ENCODE data around the gene MACIR. TPM values are rescaled to one million over a fixed set of nuclear protein-coding genes. Genes with fewer than 3 reads are reported as not detected.
A peak's percentile ranks its signal among the peaks of the same experiment; 100 is the strongest.

The MACIR gene, protein sequence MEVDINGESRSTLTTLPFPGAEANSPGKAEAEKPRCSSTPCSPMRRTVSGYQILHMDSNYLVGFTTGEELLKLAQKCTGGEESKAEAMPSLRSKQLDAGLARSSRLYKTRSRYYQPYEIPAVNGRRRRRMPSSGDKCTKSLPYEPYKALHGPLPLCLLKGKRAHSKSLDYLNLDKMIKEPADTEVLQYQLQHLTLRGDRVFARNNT
- total RNA-seq (10 to 100 TPM in 1 of 2 donors, under 1 TPM in 1; 0.84 to 18.6 TPM), polyA plus RNA-seq (under 1 TPM; 0.69 to 0.83 TPM)

DNA sequence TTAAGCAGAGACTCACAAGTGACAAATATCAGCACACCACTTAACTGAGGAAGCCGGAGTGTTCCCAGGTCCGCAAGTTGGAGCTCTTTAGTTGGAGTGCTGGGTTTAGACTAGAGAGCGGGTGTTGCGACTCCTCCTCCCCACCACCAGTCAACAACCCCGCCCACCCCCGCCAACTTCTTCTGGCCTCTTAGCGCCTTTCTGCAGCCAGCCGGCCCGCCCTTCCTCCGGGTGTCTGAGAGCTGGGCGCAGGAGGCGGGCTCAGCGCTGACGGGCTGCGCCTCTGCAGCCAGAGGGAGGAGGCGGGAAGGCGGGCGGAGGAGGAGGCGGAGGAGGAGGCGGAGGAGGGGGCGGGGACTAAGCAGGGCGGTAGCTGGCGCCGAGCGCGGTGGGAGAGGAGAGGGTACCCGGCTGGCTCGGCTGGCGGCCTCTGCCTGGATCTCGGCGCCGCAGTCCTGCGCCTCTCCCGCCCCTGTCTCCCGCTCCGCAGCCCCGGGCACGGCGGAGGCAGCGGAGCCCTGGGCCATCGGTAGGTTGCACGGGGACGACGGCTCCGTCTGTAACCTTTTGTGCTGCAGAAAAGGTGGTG lies at the start of gene MACIR:
MACIR (plus strand) TSS at position 396 of the 589 bp plus-strand sequence. CDS start 17,157 bp downstream, outside the sequence.
- no peaks in the 10 kb centered on the region for H3K9me3 ChIP-seq (ENCODE audit: control insufficient read depth in 4 of 4, low read length in 3 of 4)
- H3K27ac ChIP-seq (ENCODE audit: low read depth in 1 of 2, low read length in 2 of 2) = peak within 1 kb of the TSS; percentile 75 to 84
- no peak within 1 kb of the TSS for H3K9ac ChIP-seq (ENCODE audit: low read depth in 1 of 2, low read length in 2 of 2)
- no peaks in the 10 kb centered on the region for H3K36me3 ChIP-seq (ENCODE audit: control insufficient read depth in 4 of 4, insufficient read depth in 3 of 4, low read depth in 1 of 4, low read length in 3 of 4)
- TF ChIP-seq YY1 (IDR thresholded peaks at IDR 0.05) = peak; percentile 44
- TF ChIP-seq FOXA1 (IDR thresholded peaks at IDR 0.05) = no peak
- TF ChIP-seq, protein P1, sequence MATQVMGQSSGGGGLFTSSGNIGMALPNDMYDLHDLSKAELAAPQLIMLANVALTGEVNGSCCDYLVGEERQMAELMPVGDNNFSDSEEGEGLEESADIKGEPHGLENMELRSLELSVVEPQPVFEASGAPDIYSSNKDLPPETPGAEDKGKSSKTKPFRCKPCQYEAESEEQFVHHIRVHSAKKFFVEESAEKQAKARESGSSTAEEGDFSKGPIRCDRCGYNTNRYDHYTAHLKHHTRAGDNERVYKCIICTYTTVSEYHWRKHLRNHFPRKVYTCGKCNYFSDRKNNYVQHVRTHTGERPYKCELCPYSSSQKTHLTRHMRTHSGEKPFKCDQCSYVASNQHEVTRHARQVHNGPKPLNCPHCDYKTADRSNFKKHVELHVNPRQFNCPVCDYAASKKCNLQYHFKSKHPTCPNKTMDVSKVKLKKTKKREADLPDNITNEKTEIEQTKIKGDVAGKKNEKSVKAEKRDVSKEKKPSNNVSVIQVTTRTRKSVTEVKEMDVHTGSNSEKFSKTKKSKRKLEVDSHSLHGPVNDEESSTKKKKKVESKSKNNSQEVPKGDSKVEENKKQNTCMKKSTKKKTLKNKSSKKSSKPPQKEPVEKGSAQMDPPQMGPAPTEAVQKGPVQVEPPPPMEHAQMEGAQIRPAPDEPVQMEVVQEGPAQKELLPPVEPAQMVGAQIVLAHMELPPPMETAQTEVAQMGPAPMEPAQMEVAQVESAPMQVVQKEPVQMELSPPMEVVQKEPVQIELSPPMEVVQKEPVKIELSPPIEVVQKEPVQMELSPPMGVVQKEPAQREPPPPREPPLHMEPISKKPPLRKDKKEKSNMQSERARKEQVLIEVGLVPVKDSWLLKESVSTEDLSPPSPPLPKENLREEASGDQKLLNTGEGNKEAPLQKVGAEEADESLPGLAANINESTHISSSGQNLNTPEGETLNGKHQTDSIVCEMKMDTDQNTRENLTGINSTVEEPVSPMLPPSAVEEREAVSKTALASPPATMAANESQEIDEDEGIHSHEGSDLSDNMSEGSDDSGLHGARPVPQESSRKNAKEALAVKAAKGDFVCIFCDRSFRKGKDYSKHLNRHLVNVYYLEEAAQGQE (IDR thresholded peaks at IDR 0.05) = no peak
- TF ChIP-seq, protein P2, sequence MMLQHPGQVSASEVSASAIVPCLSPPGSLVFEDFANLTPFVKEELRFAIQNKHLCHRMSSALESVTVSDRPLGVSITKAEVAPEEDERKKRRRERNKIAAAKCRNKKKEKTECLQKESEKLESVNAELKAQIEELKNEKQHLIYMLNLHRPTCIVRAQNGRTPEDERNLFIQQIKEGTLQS (IDR thresholded peaks at IDR 0.05) = no peak
- peak in 1 of 2 donors; percentile 17 for TF ChIP-seq JUND (IDR thresholded peaks at IDR 0.05)
- TF ChIP-seq RAD21 (IDR thresholded peaks at IDR 0.05) = peak; percentile 16 to 57
- no peak for TF ChIP-seq HNF4G (IDR thresholded peaks at IDR 0.05)
- TF ChIP-seq, protein P3, sequence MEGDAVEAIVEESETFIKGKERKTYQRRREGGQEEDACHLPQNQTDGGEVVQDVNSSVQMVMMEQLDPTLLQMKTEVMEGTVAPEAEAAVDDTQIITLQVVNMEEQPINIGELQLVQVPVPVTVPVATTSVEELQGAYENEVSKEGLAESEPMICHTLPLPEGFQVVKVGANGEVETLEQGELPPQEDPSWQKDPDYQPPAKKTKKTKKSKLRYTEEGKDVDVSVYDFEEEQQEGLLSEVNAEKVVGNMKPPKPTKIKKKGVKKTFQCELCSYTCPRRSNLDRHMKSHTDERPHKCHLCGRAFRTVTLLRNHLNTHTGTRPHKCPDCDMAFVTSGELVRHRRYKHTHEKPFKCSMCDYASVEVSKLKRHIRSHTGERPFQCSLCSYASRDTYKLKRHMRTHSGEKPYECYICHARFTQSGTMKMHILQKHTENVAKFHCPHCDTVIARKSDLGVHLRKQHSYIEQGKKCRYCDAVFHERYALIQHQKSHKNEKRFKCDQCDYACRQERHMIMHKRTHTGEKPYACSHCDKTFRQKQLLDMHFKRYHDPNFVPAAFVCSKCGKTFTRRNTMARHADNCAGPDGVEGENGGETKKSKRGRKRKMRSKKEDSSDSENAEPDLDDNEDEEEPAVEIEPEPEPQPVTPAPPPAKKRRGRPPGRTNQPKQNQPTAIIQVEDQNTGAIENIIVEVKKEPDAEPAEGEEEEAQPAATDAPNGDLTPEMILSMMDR (IDR thresholded peaks at IDR 0.05; ENCODE audit: low read depth, low read length, missing input control) = no peak
- TF ChIP-seq TAF1 (conservative IDR thresholded peaks at IDR 0.05) = no peak
- TF ChIP-seq SP1 (IDR thresholded peaks at IDR 0.05) = peak; percentile 62
- peak in 1 of 2 donors; percentile 15 for TF ChIP-seq HNF4A (conservative IDR thresholded peaks at IDR 0.05)
- TF ChIP-seq, protein P4, sequence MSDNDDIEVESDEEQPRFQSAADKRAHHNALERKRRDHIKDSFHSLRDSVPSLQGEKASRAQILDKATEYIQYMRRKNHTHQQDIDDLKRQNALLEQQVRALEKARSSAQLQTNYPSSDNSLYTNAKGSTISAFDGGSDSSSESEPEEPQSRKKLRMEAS (IDR thresholded peaks at IDR 0.05) = no peak
- peak; percentile 6 to 14 for TF ChIP-seq RXRA (IDR thresholded peaks at IDR 0.05)
- peak in 1 of 2 donors; percentile 43 for TF ChIP-seq EGR1 (IDR thresholded peaks at IDR 0.05; ENCODE audit: low read depth in 2 of 2)
- TF ChIP-seq GABPA (IDR thresholded peaks at IDR 0.05 in 1 of 2, conservative IDR thresholded peaks at IDR 0.05 in 1 of 2) = peak in 1 of 2 donors; percentile 36
- no peak for TF ChIP-seq FOXA2 (IDR thresholded peaks at IDR 0.05)
- TF ChIP-seq, protein P5, sequence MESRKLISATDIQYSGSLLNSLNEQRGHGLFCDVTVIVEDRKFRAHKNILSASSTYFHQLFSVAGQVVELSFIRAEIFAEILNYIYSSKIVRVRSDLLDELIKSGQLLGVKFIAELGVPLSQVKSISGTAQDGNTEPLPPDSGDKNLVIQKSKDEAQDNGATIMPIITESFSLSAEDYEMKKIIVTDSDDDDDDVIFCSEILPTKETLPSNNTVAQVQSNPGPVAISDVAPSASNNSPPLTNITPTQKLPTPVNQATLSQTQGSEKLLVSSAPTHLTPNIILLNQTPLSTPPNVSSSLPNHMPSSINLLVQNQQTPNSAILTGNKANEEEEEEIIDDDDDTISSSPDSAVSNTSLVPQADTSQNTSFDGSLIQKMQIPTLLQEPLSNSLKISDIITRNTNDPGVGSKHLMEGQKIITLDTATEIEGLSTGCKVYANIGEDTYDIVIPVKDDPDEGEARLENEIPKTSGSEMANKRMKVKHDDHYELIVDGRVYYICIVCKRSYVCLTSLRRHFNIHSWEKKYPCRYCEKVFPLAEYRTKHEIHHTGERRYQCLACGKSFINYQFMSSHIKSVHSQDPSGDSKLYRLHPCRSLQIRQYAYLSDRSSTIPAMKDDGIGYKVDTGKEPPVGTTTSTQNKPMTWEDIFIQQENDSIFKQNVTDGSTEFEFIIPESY (IDR thresholded peaks at IDR 0.05) = peak; percentile 17
- no peak for TF ChIP-seq NR2F2 (IDR thresholded peaks at IDR 0.05)
- peak; percentile 96 for DNase-seq (ENCODE audit: low spot score)
- H3K4me3 ChIP-seq (ENCODE audit: low read depth in 1 of 3, low read length in 3 of 3) = peak within 1 kb of the TSS; percentile 67 to 79 (median 77)
- WGBS = under 1% methylated on average over 45 of the region's 45 CpGs
- H3K4me1 ChIP-seq (ENCODE audit: control insufficient read depth in 4 of 4, insufficient read depth in 4 of 4, low read length in 3 of 4) = peaks cover 0 to 19% (median 8%) of the 10 kb centered on the region in 4 donors
- peaks cover 0 to 2% (median 0%) of the 10 kb centered on the region in 4 donors for H3K27me3 ChIP-seq (ENCODE audit: control insufficient read depth in 4 of 4, insufficient read depth in 4 of 4, low read length in 3 of 4)

All from liver (tissue), 9 donors.